Thyroid gland (tissue), 4 donors: ENCODE measurements around the gene NT5DC1. TPM values are rescaled to one million over a fixed set of nuclear protein-coding genes. Genes with fewer than 3 reads are reported as not detected.
"Not testable (repeated sequence)": the region's sequence is repeated elsewhere in the genome, so short reads cannot be mapped to it uniquely, and the experiment has no call there.

Experiments used
- DNase-seq, 2 donors: peaks; one replicate each; pipeline ENCODE4 v3.0.0-alpha.2; 2019
- H3K27ac ChIP-seq, 3 donors: fragments of 200-600 bp; sonication (generic); 1 replicate in 2 of 3; 2 replicates in 1 of 3; pipeline ENCODE4 v1.5.1; 2016 to 2019; ENCODE audit warnings: mild to moderate bottlenecking in 1 of 3, moderate library complexity in 1 of 3
- H3K27me3 ChIP-seq: fragments of 200-600 bp; sonication (generic); one replicate; pipeline ENCODE4 v1.5.1; 2019
- H3K36me3 ChIP-seq, 2 donors: fragments of 200-600 bp; sonication (generic); one replicate each; pipeline ENCODE4 v1.5.1; 2016 to 2019
- H3K4me1 ChIP-seq, 2 donors: fragments of 200-600 bp; sonication (generic); one replicate each; pipeline ENCODE4 v1.5.1; 2017 to 2019
- H3K4me3 ChIP-seq, 3 donors: fragments of 200-600 bp; sonication (generic); replicated peaks in 1 of 3; 1 replicate in 2 of 3; 2 replicates in 1 of 3; pipeline ENCODE4 v1.5.1; 2016; ENCODE audit warnings: mild to moderate bottlenecking in 1 of 3
- H3K9me3 ChIP-seq: fragments of 200-600 bp; sonication (generic); one replicate; pipeline ENCODE4 v1.5.1; 2017
- POLR2A ChIP-seq, 2 donors: fragments of 450-650 bp; IDR thresholded peaks; one replicate each; pipeline ENCODE4 v1.6.1; 2017; ENCODE audit warnings: antibody characterized with exemption in 2 of 2, mild to moderate bottlenecking in 2 of 2, moderate library complexity in 1 of 2
- WGBS, 2 donors: methylation state at CpG; one replicate each; pipeline ENCODE4 v1.1.5; 2017; 5-methylcytosine and 5-hydroxymethylcytosine counted together
- intact Hi-C: fragments of 100-400 bp; cut with DNase I; formaldehyde crosslinking; loops from one replicate; pipeline ENCODE4 v1.15.1; 2023
- total RNA-seq, 4 donors: library from RNA; depleted of rRNA; stranded (reverse); fragments of >200 nt; gene quantifications; one replicate each; pipeline ENCODE4 v1.2.3, GENCODE V29; 2016
- TF ChIP-seq, protein P1 (sequence below), 6 experiments: fragments of 200-600 bp in 3 of 6; fragments of 450-650 bp in 3 of 6; sonication (generic) in 3 of 6; IDR thresholded peaks; one replicate each; pipeline ENCODE4 v1.5.1; 2016 to 2019; ENCODE audit warnings: antibody characterized with exemption in 6 of 6, mild to moderate bottlenecking in 2 of 6, inconsistent platforms in 1 of 6, moderate library complexity in 1 of 6

NT5DC1 gene
- total RNA-seq, 4 donors from 2014 or later, result 17.5 to 35.7 (median 22.1) TPM

- intact Hi-C loops, result loop anchor here (10.0 kb wide), 1 partner anchor 284 kb away; no protein-coding TSS in a partner anchor
- WGBS, 2 donors, result 92% methylated on average over 5 of the region's 5 CpGs
- no peak for TF ChIP-seq POLR2A (IDR thresholded peaks at IDR 0.05)
- TF ChIP-seq, protein P1, sequence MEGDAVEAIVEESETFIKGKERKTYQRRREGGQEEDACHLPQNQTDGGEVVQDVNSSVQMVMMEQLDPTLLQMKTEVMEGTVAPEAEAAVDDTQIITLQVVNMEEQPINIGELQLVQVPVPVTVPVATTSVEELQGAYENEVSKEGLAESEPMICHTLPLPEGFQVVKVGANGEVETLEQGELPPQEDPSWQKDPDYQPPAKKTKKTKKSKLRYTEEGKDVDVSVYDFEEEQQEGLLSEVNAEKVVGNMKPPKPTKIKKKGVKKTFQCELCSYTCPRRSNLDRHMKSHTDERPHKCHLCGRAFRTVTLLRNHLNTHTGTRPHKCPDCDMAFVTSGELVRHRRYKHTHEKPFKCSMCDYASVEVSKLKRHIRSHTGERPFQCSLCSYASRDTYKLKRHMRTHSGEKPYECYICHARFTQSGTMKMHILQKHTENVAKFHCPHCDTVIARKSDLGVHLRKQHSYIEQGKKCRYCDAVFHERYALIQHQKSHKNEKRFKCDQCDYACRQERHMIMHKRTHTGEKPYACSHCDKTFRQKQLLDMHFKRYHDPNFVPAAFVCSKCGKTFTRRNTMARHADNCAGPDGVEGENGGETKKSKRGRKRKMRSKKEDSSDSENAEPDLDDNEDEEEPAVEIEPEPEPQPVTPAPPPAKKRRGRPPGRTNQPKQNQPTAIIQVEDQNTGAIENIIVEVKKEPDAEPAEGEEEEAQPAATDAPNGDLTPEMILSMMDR (IDR thresholded peaks at IDR 0.05), result no peak
- Histone ChIP-seq H3K27me3 (no peaks in the 10 kb centered on the region), H3K27ac (peak overlapping the region in 2 of 3 donors; percentile 98 to 99), H3K36me3 (no peaks in the 10 kb centered on the region), H3K4me3 (no peak overlapping the region), H3K9me3 (no peaks in the 10 kb centered on the region), H3K4me1 (peaks cover 30 to 31% of the 10 kb centered on the region in 2 donors)
- DNase-seq, result no peak
Observed at GRCh38 chr6:116280933-116281316, 180.3 kb downstream of the NT5DC1 start.

- intact Hi-C loops, result loop anchor here (10.0 kb wide), 1 partner anchor 282 kb away; no protein-coding TSS in a partner anchor
- no peak for DNase-seq
- Histone ChIP-seq H3K9me3 (no peaks in the 10 kb centered on the region), H3K4me1 (peaks cover 14 to 15% of the 10 kb centered on the region in 2 donors), H3K27me3 (no peaks in the 10 kb centered on the region), H3K4me3 (no peak overlapping the region), H3K36me3 (no peaks in the 10 kb centered on the region), H3K27ac (no peak overlapping the region)
- TF ChIP-seq, protein P1 (IDR thresholded peaks at IDR 0.05), result no peak
- TF ChIP-seq POLR2A (IDR thresholded peaks at IDR 0.05), result no peak
- WGBS, 2 donors, result 93 to 94% methylated on average over 2 of the region's 2 CpGs
Observed at GRCh38 chr6:116282698-116283097, 182.0 kb downstream of the NT5DC1 start.

- H3K27ac ChIP-seq, result no peak overlapping the region
- no peaks in the 10 kb centered on the region for H3K36me3 ChIP-seq
- H3K9me3 ChIP-seq, result no peaks in the 10 kb centered on the region
- peaks cover 10% of the 10 kb centered on the region in 2 donors for H3K4me1 ChIP-seq
- TF ChIP-seq POLR2A (IDR thresholded peaks at IDR 0.05), result no peak
- TF ChIP-seq, protein P1 (IDR thresholded peaks at IDR 0.05), result no peak
- DNase-seq, result no peak
- no peaks in the 10 kb centered on the region for H3K27me3 ChIP-seq
- H3K4me3 ChIP-seq, result no peak overlapping the region
- 82 to 92% methylated on average over 1 of the region's 1 CpG for WGBS, 2 donors
- intact Hi-C loops, result loop anchor here (10.0 kb wide), 1 partner anchor 282 kb away; no protein-coding TSS in a partner anchor
Observed at GRCh38 chr6:116283191-116283590, 182.5 kb downstream of the NT5DC1 start.

GRCh38 chr6:116284984-116285383, 184.3 kb downstream of the NT5DC1 start:
- H3K9me3 ChIP-seq, DNase-seq, H3K27me3 ChIP-seq, H3K27ac ChIP-seq, H3K36me3 ChIP-seq, H3K4me1 ChIP-seq, H3K4me3 ChIP-seq: not testable (repeated sequence)
- intact Hi-C loops, result loop anchor here (10.0 kb wide), 1 partner anchor 280 kb away; no protein-coding TSS in a partner anchor
- 89 to 97% methylated on average over 4 of the region's 4 CpGs for WGBS, 2 donors

- intact Hi-C loops, result loop anchor here (10.0 kb wide), 1 partner anchor 278 kb away; no protein-coding TSS in a partner anchor
- TF ChIP-seq, protein P1 (IDR thresholded peaks at IDR 0.05), result no peak
- no peak for TF ChIP-seq POLR2A (IDR thresholded peaks at IDR 0.05)
- Histone ChIP-seq H3K27ac (no peak overlapping the region), H3K9me3 (no peaks in the 10 kb centered on the region), H3K36me3 (no peaks in the 10 kb centered on the region), H3K27me3 (no peaks in the 10 kb centered on the region), H3K4me3 (no peak overlapping the region), H3K4me1 (no peaks in the 10 kb centered on the region)
- no peak for DNase-seq
- WGBS, 2 donors, result 94 to 95% methylated on average over 1 of the region's 1 CpG
Observed at GRCh38 chr6:116286773-116287358, 186.2 kb downstream of the NT5DC1 start.
